K562 (cell line): Measurements from ENCODE around the gene NRP2.

Experiments used
- ARID1B ChIP-seq: fragments of 450-650 bp; IDR thresholded peaks from 2 replicates; pipeline ENCODE4 v1.6.1; 2016; ENCODE audit warnings: antibody characterized with exemption, mild to moderate bottlenecking, inconsistent platforms
- CBX8 ChIP-seq: fragments of 200-600 bp; sonication (generic); IDR thresholded peaks from 2 replicates; pipeline ENCODE4 v1.6.1; 2012; ENCODE audit warnings: borderline replicate concordance, mixed run types, low read depth, mild to moderate bottlenecking, moderate library complexity, mixed read lengths, low read length, control low read depth, inconsistent platforms; ENCODE audit not compliant: poor library complexity, severe bottlenecking; ENCODE audit errors: extremely low read depth
- ELF2 ChIP-seq: fragments of 250-450 bp; sonication (Bioruptor Pico); IDR thresholded peaks from 2 replicates; pipeline ENCODE4 v1.5.0; 2021; ENCODE audit warnings: mild to moderate bottlenecking
- GABPB1 ChIP-seq: sonication (generic); formaldehyde crosslinking; IDR thresholded peaks from 2 replicates; pipeline ENCODE4 v1.8.0; 2022; ENCODE audit warnings: mild to moderate bottlenecking, missing genetic modification reagents
- NUFIP1 ChIP-seq: fragments of 450-650 bp; IDR thresholded peaks from 2 replicates; pipeline ENCODE4 v1.6.1; 2018; ENCODE audit not compliant: partially characterized antibody
- RCOR1 ChIP-seq, 2 experiments: IDR thresholded peaks; 2 replicates each; pipeline ENCODE4 v1.6.1; 2012; ENCODE audit warnings: low read depth in 2 of 2, low read length in 2 of 2, borderline replicate concordance in 1 of 2, improper control_type of control experiment in 1 of 2
- U2AF1 ChIP-seq: fragments of 200-400 bp; formaldehyde crosslinking; optimal IDR thresholded peaks from 2 replicates; pipeline ENCODE3; 2017; ENCODE audit warnings: mild to moderate bottlenecking, low read depth, low read length, moderate library complexity
- ZBTB49 ChIP-seq: sonication (generic); formaldehyde crosslinking; IDR thresholded peaks from 2 replicates; pipeline ENCODE4 v1.8.0; 2022; ENCODE audit warnings: missing genetic modification reagents, mild to moderate bottlenecking, borderline replicate concordance
- ZNF23 ChIP-seq: fragments of 250-450 bp; sonication (Bioruptor Pico); IDR thresholded peaks from 2 replicates; pipeline ENCODE4 v1.4.0; 2020; ENCODE audit warnings: mild to moderate bottlenecking
- ZNF766 ChIP-seq: fragments of 200-800 bp; sonication (Bioruptor generic); conservative IDR thresholded peaks from 2 replicates; pipeline ENCODE4 v1.6.1; 2016; ENCODE audit warnings: missing genetic modification characterization, missing compliant biosample characterization
- ZNF830 ChIP-seq: fragments of 250-450 bp; sonication (Bioruptor Pico); IDR thresholded peaks from 2 replicates; pipeline ENCODE4 v1.5.0; 2021; ENCODE audit warnings: mild to moderate bottlenecking
- TF ChIP-seq, protein P1 (sequence below): IDR thresholded peaks from 2 replicates; pipeline ENCODE4 v1.6.1; 2016; ENCODE audit warnings: missing genetic modification characterization, missing compliant biosample characterization
- TF ChIP-seq, protein P2 (sequence below): sonication (generic); formaldehyde crosslinking; IDR thresholded peaks from 2 replicates; pipeline ENCODE4 v1.9.0; 2022; ENCODE audit warnings: mild to moderate bottlenecking, missing genetic modification reagents
- TF ChIP-seq, protein P3 (sequence below), 3 experiments: IDR thresholded peaks in 2 of 3; conservative IDR thresholded peaks in 1 of 3; 2 replicates each; pipeline ENCODE4 v1.5.1; 2011 to 2012; ENCODE audit warnings: low read length in 3 of 3, mild to moderate bottlenecking in 3 of 3, control low read depth in 2 of 3, improper control_type of control experiment in 1 of 3, inconsistent platforms in 1 of 3, low read depth in 1 of 3, mixed read lengths in 1 of 3, moderate library complexity in 1 of 3; ENCODE audit not compliant: insufficient read depth in 2 of 3

DNA sequence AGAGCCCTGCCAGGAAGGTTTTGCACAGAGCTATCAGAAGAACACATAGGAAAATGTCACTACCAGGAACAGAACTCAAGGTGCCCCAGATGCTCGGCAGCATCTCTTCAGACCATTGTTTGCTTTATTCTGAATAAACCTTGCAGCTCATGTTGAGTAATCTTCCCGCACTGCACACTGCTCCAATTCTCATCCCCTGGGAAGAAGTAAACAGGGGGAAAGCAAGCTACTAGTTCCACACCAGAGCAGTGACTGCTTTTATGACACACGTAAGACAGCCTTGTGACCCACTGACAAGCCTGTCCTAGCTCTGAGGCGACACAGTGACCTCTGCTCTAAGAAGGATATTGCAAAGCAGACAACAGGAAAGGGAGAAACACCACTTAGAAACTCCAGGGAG lies 44.2 kb downstream of the NRP2 start:
- TF ChIP-seq, protein P1, sequence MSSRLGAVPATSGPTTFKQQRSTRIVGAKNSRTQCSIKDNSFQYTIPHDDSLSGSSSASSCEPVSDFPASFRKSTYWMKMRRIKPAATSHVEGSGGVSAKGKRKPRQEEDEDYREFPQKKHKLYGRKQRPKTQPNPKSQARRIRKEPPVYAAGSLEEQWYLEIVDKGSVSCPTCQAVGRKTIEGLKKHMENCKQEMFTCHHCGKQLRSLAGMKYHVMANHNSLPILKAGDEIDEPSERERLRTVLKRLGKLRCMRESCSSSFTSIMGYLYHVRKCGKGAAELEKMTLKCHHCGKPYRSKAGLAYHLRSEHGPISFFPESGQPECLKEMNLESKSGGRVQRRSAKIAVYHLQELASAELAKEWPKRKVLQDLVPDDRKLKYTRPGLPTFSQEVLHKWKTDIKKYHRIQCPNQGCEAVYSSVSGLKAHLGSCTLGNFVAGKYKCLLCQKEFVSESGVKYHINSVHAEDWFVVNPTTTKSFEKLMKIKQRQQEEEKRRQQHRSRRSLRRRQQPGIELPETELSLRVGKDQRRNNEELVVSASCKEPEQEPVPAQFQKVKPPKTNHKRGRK (tag), result no peak
- TF ChIP-seq GABPB1 (CRISPR knock-in tag), result no peak
- TF ChIP-seq, protein P2, sequence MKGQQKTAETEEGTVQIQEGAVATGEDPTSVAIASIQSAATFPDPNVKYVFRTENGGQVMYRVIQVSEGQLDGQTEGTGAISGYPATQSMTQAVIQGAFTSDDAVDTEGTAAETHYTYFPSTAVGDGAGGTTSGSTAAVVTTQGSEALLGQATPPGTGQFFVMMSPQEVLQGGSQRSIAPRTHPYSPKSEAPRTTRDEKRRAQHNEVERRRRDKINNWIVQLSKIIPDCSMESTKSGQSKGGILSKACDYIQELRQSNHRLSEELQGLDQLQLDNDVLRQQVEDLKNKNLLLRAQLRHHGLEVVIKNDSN, result no peak
- TF ChIP-seq ZNF766, result no peak
- TF ChIP-seq, protein P3, sequence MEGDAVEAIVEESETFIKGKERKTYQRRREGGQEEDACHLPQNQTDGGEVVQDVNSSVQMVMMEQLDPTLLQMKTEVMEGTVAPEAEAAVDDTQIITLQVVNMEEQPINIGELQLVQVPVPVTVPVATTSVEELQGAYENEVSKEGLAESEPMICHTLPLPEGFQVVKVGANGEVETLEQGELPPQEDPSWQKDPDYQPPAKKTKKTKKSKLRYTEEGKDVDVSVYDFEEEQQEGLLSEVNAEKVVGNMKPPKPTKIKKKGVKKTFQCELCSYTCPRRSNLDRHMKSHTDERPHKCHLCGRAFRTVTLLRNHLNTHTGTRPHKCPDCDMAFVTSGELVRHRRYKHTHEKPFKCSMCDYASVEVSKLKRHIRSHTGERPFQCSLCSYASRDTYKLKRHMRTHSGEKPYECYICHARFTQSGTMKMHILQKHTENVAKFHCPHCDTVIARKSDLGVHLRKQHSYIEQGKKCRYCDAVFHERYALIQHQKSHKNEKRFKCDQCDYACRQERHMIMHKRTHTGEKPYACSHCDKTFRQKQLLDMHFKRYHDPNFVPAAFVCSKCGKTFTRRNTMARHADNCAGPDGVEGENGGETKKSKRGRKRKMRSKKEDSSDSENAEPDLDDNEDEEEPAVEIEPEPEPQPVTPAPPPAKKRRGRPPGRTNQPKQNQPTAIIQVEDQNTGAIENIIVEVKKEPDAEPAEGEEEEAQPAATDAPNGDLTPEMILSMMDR (IDR thresholded peaks at IDR 0.05 in 2 of 3, conservative IDR thresholded peaks at IDR 0.05 in 1 of 3; ENCODE audit: insufficient read depth in 2 of 3, low read depth in 1 of 3, low read length in 3 of 3), result no peak
- TF ChIP-seq ARID1B, result no peak
- TF ChIP-seq U2AF1, result no peak
- TF ChIP-seq ZNF23 (CRISPR knock-in tag), result no peak
- TF ChIP-seq CBX8, result no peak
- TF ChIP-seq ZBTB49, result no peak
- TF ChIP-seq ELF2 (CRISPR knock-in tag), result no peak
- no peak for TF ChIP-seq RCOR1 (IDR thresholded peaks at IDR 0.05; ENCODE audit: borderline replicate concordance in 1 of 2, low read depth in 2 of 2, low read length in 2 of 2)
- no peak for TF ChIP-seq NUFIP1
- no peak for TF ChIP-seq ZNF830 (CRISPR knock-in tag)
